H9 (cell line): Measurements from ENCODE around the gene SYNPO. TPM values are rescaled to one million over a fixed set of nuclear protein-coding genes. Genes with fewer than 3 reads are reported as not detected.

Experiments used
- DNase-seq: peaks from one replicate; pipeline ENCODE4 v3.0.0-alpha.2; 2017
- H2AFZ ChIP-seq: one replicate; pipeline ENCODE4 v1.6.1; 2013; ENCODE audit warnings: mild to moderate bottlenecking, low read length, control low read depth, moderate library complexity
- H2AK5ac ChIP-seq: 2 replicates; pipeline ENCODE4 v1.6.1; 2013; ENCODE audit warnings: low read length, control low read depth, mixed read lengths; ENCODE audit not compliant: insufficient read length
- H2BK120ac ChIP-seq: one replicate; pipeline ENCODE4 v1.6.1; 2013; ENCODE audit warnings: low read depth, mild to moderate bottlenecking, low read length, control low read depth, inconsistent platforms; ENCODE audit not compliant: poor library complexity, severe bottlenecking
- H2BK12ac ChIP-seq: 2 replicates; pipeline ENCODE4 v1.6.1; 2013; ENCODE audit warnings: low read length, control low read depth, mixed read lengths, low read depth; ENCODE audit not compliant: insufficient read length
- H2BK15ac ChIP-seq: 2 replicates; pipeline ENCODE4 v1.6.1; 2013; ENCODE audit warnings: low read depth, low read length, control low read depth
- H2BK20ac ChIP-seq: one replicate; pipeline ENCODE4 v1.6.1; 2013; ENCODE audit warnings: low read depth, mild to moderate bottlenecking, low read length, control low read depth, inconsistent platforms; ENCODE audit not compliant: poor library complexity, severe bottlenecking
- H2BK5ac ChIP-seq: 2 replicates; pipeline ENCODE4 v1.6.1; 2013; ENCODE audit warnings: low read length, control low read depth, mixed read lengths; ENCODE audit not compliant: insufficient read length
- H3K14ac ChIP-seq: 2 replicates; pipeline ENCODE4 v1.6.1; 2013; ENCODE audit warnings: low read length, control low read depth; ENCODE audit not compliant: insufficient read depth
- H3K18ac ChIP-seq: 2 replicates; pipeline ENCODE4 v1.6.1; 2013; ENCODE audit warnings: low read depth, mild to moderate bottlenecking, mixed read lengths, low read length, control low read depth; ENCODE audit not compliant: insufficient read length
- H3K23ac ChIP-seq: 2 replicates; pipeline ENCODE4 v1.6.1; 2013; ENCODE audit warnings: low read length, control low read depth, mixed read lengths, low read depth; ENCODE audit not compliant: insufficient read length
- H3K23me2 ChIP-seq: 2 replicates; pipeline ENCODE4 v1.6.1; 2013; ENCODE audit warnings: low read depth, mild to moderate bottlenecking, mixed read lengths, low read length, control low read depth; ENCODE audit not compliant: insufficient read length, poor library complexity, severe bottlenecking
- H3K27ac ChIP-seq: 2 replicates; pipeline ENCODE4 v1.5.1; 2013; ENCODE audit warnings: low read length, control low read depth, mixed read lengths, low read depth; ENCODE audit not compliant: insufficient read length
- H3K27me3 ChIP-seq: 2 replicates; pipeline ENCODE4 v1.6.1; 2013; ENCODE audit warnings: low read length, control low read depth, inconsistent platforms; ENCODE audit not compliant: insufficient read depth
- H3K4ac ChIP-seq: 2 replicates; pipeline ENCODE4 v1.6.1; 2013; ENCODE audit warnings: low read depth, mild to moderate bottlenecking, control low read depth, inconsistent platforms, low read length, moderate library complexity
- H3K4me1 ChIP-seq: 2 replicates; pipeline ENCODE4 v1.6.1; 2013; ENCODE audit warnings: low read length, control low read depth, inconsistent platforms; ENCODE audit not compliant: insufficient read depth
- H3K4me2 ChIP-seq: 2 replicates; pipeline ENCODE4 v1.6.1; 2013; ENCODE audit warnings: low read length, control low read depth, mixed read lengths; ENCODE audit not compliant: insufficient read length, insufficient read depth
- H3K56ac ChIP-seq: 2 replicates; pipeline ENCODE4 v1.6.1; 2013; ENCODE audit warnings: low read depth, mild to moderate bottlenecking, mixed read lengths, low read length, control low read depth; ENCODE audit not compliant: insufficient read length
- H3K79me1 ChIP-seq: 2 replicates; pipeline ENCODE4 v1.6.1; 2013; ENCODE audit warnings: low read depth, mild to moderate bottlenecking, moderate library complexity, low read length, control low read depth, inconsistent platforms; ENCODE audit not compliant: insufficient read depth, poor library complexity, severe bottlenecking
- H3K79me2 ChIP-seq: 2 replicates; pipeline ENCODE4 v1.6.1; 2013; ENCODE audit warnings: low read length, control low read depth, inconsistent platforms; ENCODE audit not compliant: insufficient read depth
- H3K9ac ChIP-seq: 2 replicates; pipeline ENCODE4 v1.6.1; 2013; ENCODE audit warnings: low read length, control low read depth, mixed read lengths; ENCODE audit not compliant: insufficient read length; ENCODE audit errors: extremely low read depth
- H3K9me3 ChIP-seq: one replicate; pipeline ENCODE4 v1.6.1; 2013; ENCODE audit warnings: low read depth, low read length, inconsistent platforms; ENCODE audit not compliant: control insufficient read depth
- H3T11ph ChIP-seq: one replicate; pipeline ENCODE4 v1.6.1; 2013; ENCODE audit warnings: mild to moderate bottlenecking, low read length, control low read depth, inconsistent platforms
- H4K20me1 ChIP-seq: one replicate; pipeline ENCODE4 v1.6.1; 2013; ENCODE audit not compliant: control insufficient read depth, insufficient read length, insufficient read depth
- H4K5ac ChIP-seq: 2 replicates; pipeline ENCODE4 v1.6.1; 2013; ENCODE audit warnings: low read depth, mild to moderate bottlenecking, mixed read lengths, low read length, control low read depth; ENCODE audit not compliant: insufficient read length
- H4K8ac ChIP-seq: replicated peaks from 2 replicates; pipeline ENCODE4 v1.6.1; 2013; ENCODE audit warnings: low read length, control low read depth, mixed read lengths, low read depth; ENCODE audit not compliant: insufficient read length
- H4K91ac ChIP-seq: 2 replicates; pipeline ENCODE4 v1.6.1; 2013; ENCODE audit warnings: low read depth, mild to moderate bottlenecking, moderate library complexity, mixed read lengths, low read length, control low read depth; ENCODE audit not compliant: insufficient read length
- H3K27ac Mint-ChIP-seq, 3 experiments: 2 replicates in 2 of 3; 3 replicates in 1 of 3; pipeline ENCODE4 v1.8.0; 2020 to 2021; ENCODE audit warnings: mixed read lengths in 3 of 3, mild to moderate bottlenecking in 1 of 3, moderate library complexity in 1 of 3
- H3K27me3 Mint-ChIP-seq: 2 replicates; pipeline ENCODE4 v1.8.0; 2021; ENCODE audit warnings: low read depth, mild to moderate bottlenecking, moderate library complexity, mixed read lengths
- H3K36me3 Mint-ChIP-seq, 3 experiments: 2 replicates in 2 of 3; 3 replicates in 1 of 3; pipeline ENCODE4 v1.8.0; 2020 to 2021; ENCODE audit warnings: low read depth in 3 of 3, mixed read lengths in 3 of 3; ENCODE audit not compliant: insufficient read depth in 1 of 3
- H3K4me1 Mint-ChIP-seq, 2 experiments: 2 replicates each; pipeline ENCODE4 v1.8.0; 2020; ENCODE audit warnings: mixed read lengths in 2 of 2
- H3K4me3 Mint-ChIP-seq, 2 experiments: 2 replicates in 1 of 2; 3 replicates in 1 of 2; pipeline ENCODE4 v1.8.0; 2020 to 2021; ENCODE audit warnings: mild to moderate bottlenecking in 2 of 2, mixed read lengths in 2 of 2, moderate library complexity in 1 of 2
- H3K9me3 Mint-ChIP-seq, 2 experiments: 2 replicates in 1 of 2; 3 replicates in 1 of 2; pipeline ENCODE4 v1.8.0; 2020; ENCODE audit warnings: mild to moderate bottlenecking in 2 of 2, mixed read lengths in 2 of 2, moderate library complexity in 1 of 2
- CTCF ChIP-seq: fragments of 200-600 bp; sonication (generic); conservative IDR thresholded peaks from 3 replicates; pipeline ENCODE4 v1.8.0; 2021; ENCODE audit warnings: antibody characterized with exemption, mild to moderate bottlenecking
- WGBS: extraction: QIAGEN DNeasy Blood & Tissue Kit; methylation state at CpG from one replicate; pipeline ENCODE4 v1.1.7; 2013; ENCODE audit warnings: missing lambda C conversion rate, low lambda C conversion rate, mixed read lengths; ENCODE audit not compliant: insufficient read length; ENCODE audit errors: extremely low coverage; 5-methylcytosine and 5-hydroxymethylcytosine counted together
- total RNA-seq: library from RNA; stranded (reverse); gene quantifications from 2 replicates; pipeline ENCODE4 v1.2.1, GENCODE V29; 2021

Gene SYNPO
- total RNA-seq, 1 experiment from 2014 or later, result 1.7 TPM

- H4K5ac ChIP-seq, result no peak overlapping the region
- peaks cover 19% of the 10 kb centered on the region for H3K27me3 Mint-ChIP-seq
- H3K4me2 ChIP-seq, result no peak overlapping the region
- H3K27ac ChIP-seq, result no peak overlapping the region
- H3K36me3 Mint-ChIP-seq, result no peaks in the 10 kb centered on the region
- H3K9ac ChIP-seq, result no peak overlapping the region
- no peak overlapping the region for H2BK15ac ChIP-seq
- no peak overlapping the region for H2BK12ac ChIP-seq
- H3K27me3 ChIP-seq, result no peaks in the 10 kb centered on the region; the same call in 1 of the 2 replicates
- H3K4ac ChIP-seq, result no peak overlapping the region
- H3K9me3 ChIP-seq, result no peaks in the 10 kb centered on the region
- H2BK20ac ChIP-seq, result no peak overlapping the region
- H4K8ac ChIP-seq, result no peak overlapping the region
- H2AK5ac ChIP-seq, result no peak overlapping the region
- no peak overlapping the region for H4K91ac ChIP-seq
- H3K14ac ChIP-seq, result no peak overlapping the region
- DNase-seq, result no peak
- no peak overlapping the region for H2AFZ ChIP-seq
- no peak for TF ChIP-seq CTCF
- no peaks in the 10 kb centered on the region for H3K79me2 ChIP-seq
- H3K9me3 Mint-ChIP-seq, result peaks cover 0 to 2% of the 10 kb centered on the region in 2 experiments; a peak in 2 of 5 replicates
- H3K79me1 ChIP-seq, result no peaks in the 10 kb centered on the region
- peaks cover 4% of the 10 kb centered on the region for H3K23me2 ChIP-seq
- no peak overlapping the region for H3K23ac ChIP-seq
- H3K4me1 ChIP-seq, result no peaks in the 10 kb centered on the region
- H3K4me1 Mint-ChIP-seq, result peaks cover 4 to 26% of the 10 kb centered on the region in 2 experiments
- no peak overlapping the region for H3K4me3 Mint-ChIP-seq
- no peak overlapping the region for H3K18ac ChIP-seq
- no peak overlapping the region for H3T11ph ChIP-seq
- H2BK5ac ChIP-seq, result no peak overlapping the region
- no peak overlapping the region for H2BK120ac ChIP-seq
- H3K56ac ChIP-seq, result no peak overlapping the region
- H4K20me1 ChIP-seq, result no peaks in the 10 kb centered on the region
- WGBS, result no CpG with 5 or more reads among the region's 12 CpGs
- no peak overlapping the region; a peak in 1 of 7 replicates for H3K27ac Mint-ChIP-seq
Observed at GRCh38 chr5:150628936-150629485, 11.4 kb upstream of the SYNPO start.
